Left lung (tissue), 10 donors: ENCODE data around the gene UBASH3B. TPM values are rescaled to one million over a fixed set of nuclear protein-coding genes. Genes with fewer than 3 reads are reported as not detected.
"Not testable (repeated sequence)": the region's sequence is repeated elsewhere in the genome, so short reads cannot be mapped to it uniquely, and the experiment has no call there.

Source experiments
- ATAC-seq: fragments of 200-7000 bp; cut with Tn5 transposase; one replicate; pipeline ENCODE4 v1.9.1; 2020; ENCODE audit warnings: moderate library complexity
- DNase-seq, 4 donors: peaks; one replicate each; pipeline ENCODE4 v3.0.0-alpha.2; 2013 to 2020
- H3K27ac ChIP-seq, 2 donors: fragments of 200-600 bp; sonication (generic) in 1 of 2; one replicate each; pipeline versions ENCODE4 v1.5.0 to v1.8.0; 2020 to 2021
- H3K27me3 ChIP-seq, 2 donors: fragments of 200-600 bp; sonication (generic) in 1 of 2; one replicate each; pipeline versions ENCODE4 v1.5.0 to v1.8.0; 2020 to 2021
- H3K36me3 ChIP-seq, 2 donors: fragments of 200-600 bp; sonication (generic) in 1 of 2; one replicate each; pipeline versions ENCODE4 v1.5.0 to v1.8.0; 2020 to 2021
- H3K4me1 ChIP-seq, 2 donors: fragments of 200-600 bp; one replicate each; pipeline ENCODE4 v1.8.0; 2021
- H3K4me3 ChIP-seq, 2 donors: fragments of 200-600 bp; sonication (generic) in 1 of 2; one replicate each; pipeline versions ENCODE4 v1.5.0 to v1.8.0; 2020 to 2021; ENCODE audit warnings: mild to moderate bottlenecking in 1 of 2
- H3K9me3 ChIP-seq, 2 donors: fragments of 200-600 bp; sonication (generic) in 1 of 2; one replicate each; pipeline versions ENCODE4 v1.5.0 to v1.8.0; 2020 to 2021
- intact Hi-C, 2 donors: fragments of 100-400 bp; cut with DNase I; formaldehyde crosslinking; loops; one replicate each; pipeline versions ENCODE4 v1.11.2 to v1.14.2; 2022
- polyA plus RNA-seq, 6 donors: library from polyadenylated mRNA; unstranded; fragments of 120-200 nt; gene quantifications; one replicate each; pipeline ENCODE4 v1.2.1, GENCODE V29; 2013; ENCODE audit not compliant: insufficient read length in 6 of 6
- total RNA-seq, 2 donors: library from RNA; stranded (reverse); fragmentation: NEBNext Ultra II Directional; extraction: Animal tissue kit (Norgen Biotek cat#: 25700); gene quantifications; one replicate each; pipeline ENCODE4 v1.2.1, GENCODE V29; 2021
- TF ChIP-seq, protein P1 (sequence below), 2 donors: fragments of 200-600 bp; sonication (generic) in 1 of 2; IDR thresholded peaks; one replicate each; pipeline versions ENCODE4 v1.5.0 to v1.8.0; 2021; ENCODE audit warnings: antibody characterized with exemption in 2 of 2
- donor health status: DM: no; HTN: yes; CAD: no.
- donor health status: DM: no; HTN: no; CAD: no.

The UBASH3B gene
- total and polyA plus RNA-seq, 8 donors: 4.0 to 38.6 (median 5.7) TPM

DNA sequence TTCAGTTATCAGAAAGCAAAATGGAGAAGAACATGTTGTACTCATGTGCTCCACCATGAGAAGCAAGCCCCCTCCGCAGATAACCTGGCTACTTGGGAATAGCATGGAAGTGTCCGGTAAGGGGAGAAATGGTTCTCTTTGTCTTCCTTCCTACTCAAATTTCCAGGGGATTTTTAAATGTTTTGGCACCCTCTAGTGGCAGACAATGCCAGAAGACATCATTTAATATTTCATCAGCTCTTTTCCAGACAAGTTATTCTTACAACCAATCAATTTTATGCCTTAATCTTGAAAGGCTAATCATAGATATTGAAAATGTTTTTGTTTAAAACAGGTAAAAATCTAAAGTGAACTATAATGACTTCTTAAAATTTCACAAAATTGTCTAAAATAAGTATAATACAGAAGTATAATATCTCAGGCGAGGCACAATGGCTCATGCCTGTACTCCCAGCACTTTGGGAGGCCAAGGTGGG lies 198.5 kb downstream of the UBASH3B start:
- DNase-seq (peak in 2 of 4 donors; percentile 72 to 84), ATAC-seq (peak; percentile 78)
- intact Hi-C loops: loop anchor here in 1 of 2 donors (5.0 kb wide), 2 partner anchors 57 to 222 kb away; no protein-coding TSS in a partner anchor

DNA sequence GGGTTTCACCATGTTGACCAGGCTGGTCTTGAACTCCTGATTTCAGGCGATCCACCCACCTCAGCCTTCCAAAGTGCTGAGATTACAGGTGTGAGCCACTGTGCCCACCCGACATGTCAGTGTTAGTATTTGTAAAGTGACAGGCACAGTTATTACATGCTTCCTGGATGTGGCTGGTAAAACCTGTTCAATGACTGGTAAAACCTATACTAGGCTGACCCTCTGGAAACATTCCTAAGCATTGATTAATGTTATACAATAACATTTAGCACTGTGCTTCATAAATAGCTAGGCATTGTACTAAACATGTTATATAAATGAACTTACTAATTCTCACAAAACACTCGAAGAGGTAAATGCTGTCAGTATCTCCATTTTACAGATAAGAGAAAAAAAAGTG lies 206.1 kb downstream of the UBASH3B start:
- no peak overlapping the region for H3K4me3 ChIP-seq
- no peaks in the 10 kb centered on the region for H3K9me3 ChIP-seq
- no peak for DNase-seq
- no peak for ATAC-seq
- TF ChIP-seq, protein P1, sequence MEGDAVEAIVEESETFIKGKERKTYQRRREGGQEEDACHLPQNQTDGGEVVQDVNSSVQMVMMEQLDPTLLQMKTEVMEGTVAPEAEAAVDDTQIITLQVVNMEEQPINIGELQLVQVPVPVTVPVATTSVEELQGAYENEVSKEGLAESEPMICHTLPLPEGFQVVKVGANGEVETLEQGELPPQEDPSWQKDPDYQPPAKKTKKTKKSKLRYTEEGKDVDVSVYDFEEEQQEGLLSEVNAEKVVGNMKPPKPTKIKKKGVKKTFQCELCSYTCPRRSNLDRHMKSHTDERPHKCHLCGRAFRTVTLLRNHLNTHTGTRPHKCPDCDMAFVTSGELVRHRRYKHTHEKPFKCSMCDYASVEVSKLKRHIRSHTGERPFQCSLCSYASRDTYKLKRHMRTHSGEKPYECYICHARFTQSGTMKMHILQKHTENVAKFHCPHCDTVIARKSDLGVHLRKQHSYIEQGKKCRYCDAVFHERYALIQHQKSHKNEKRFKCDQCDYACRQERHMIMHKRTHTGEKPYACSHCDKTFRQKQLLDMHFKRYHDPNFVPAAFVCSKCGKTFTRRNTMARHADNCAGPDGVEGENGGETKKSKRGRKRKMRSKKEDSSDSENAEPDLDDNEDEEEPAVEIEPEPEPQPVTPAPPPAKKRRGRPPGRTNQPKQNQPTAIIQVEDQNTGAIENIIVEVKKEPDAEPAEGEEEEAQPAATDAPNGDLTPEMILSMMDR (IDR thresholded peaks at IDR 0.05): no peak
- no peak overlapping the region for H3K27ac ChIP-seq
- no peaks in the 10 kb centered on the region for H3K36me3 ChIP-seq
- peaks cover 8 to 29% of the 10 kb centered on the region in 2 donors for H3K27me3 ChIP-seq
- intact Hi-C loops: no loop called here
- H3K4me1 ChIP-seq: no peaks in the 10 kb centered on the region

More for the DNA sequence above, 198.5 kb downstream of the UBASH3B start:
- no peaks in the 10 kb centered on the region for H3K27me3 ChIP-seq
- no peaks in the 10 kb centered on the region for H3K9me3 ChIP-seq
- no peaks in the 10 kb centered on the region for H3K36me3 ChIP-seq
- TF ChIP-seq, protein P1 (IDR thresholded peaks at IDR 0.05): peak; percentile 51 to 71
- H3K4me3 ChIP-seq: no peak overlapping the region
- H3K27ac ChIP-seq: no peak overlapping the region
- peaks cover 0 to 12% of the 10 kb centered on the region in 2 donors for H3K4me1 ChIP-seq

DNA sequence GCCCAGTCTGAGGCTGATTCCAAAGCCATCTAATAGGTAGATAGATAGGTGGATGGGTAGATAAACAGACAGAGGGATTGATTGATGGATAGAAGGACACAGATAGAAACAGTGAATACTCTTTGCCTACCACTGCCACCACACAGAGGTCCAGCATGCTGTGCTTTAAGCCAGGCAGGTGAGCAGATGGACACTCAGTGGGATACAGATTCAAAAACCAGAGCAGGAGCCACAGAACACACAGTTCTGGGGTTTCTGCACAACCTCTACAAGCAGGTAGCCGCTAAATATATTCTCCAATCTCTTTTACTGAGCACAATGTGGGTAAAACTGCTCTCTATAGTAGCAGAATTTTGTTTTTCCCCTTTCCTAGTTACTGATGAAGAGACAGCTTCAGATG lies 206.6 kb downstream of the UBASH3B start:
- Histone ChIP-seq H3K4me3 (no peak overlapping the region), H3K36me3 (no peaks in the 10 kb centered on the region), H3K27ac (no peak overlapping the region), H3K4me1 (no peaks in the 10 kb centered on the region), H3K27me3 (peaks cover 8 to 29% of the 10 kb centered on the region in 2 donors), H3K9me3 (no peaks in the 10 kb centered on the region)
- intact Hi-C loops: no loop called here
- DNase-seq (no peak), ATAC-seq (no peak)
- TF ChIP-seq, protein P1 (IDR thresholded peaks at IDR 0.05): no peak

DNA sequence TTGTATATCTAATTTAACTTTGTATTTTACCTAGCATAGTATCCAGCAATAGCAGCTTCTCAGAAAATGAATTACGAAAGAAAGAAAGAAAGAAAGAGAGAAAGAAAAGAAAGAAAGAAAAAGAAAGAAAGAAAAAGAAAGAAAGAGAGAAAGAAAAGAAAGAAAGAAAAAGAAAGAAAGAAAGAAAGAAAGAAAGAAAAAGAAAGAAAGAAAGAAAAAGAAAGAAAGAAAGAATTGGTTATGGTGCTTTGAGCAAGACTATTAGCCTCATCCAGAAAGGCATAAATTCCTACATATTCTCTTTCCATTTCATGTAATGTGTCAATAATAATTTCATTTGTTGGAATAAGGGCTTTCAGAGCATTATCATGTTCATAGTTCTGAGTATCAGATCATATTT lies 207.6 kb downstream of the UBASH3B start:
- H3K4me1 ChIP-seq, ATAC-seq, H3K4me3 ChIP-seq, H3K9me3 ChIP-seq, DNase-seq, intact Hi-C loops, H3K36me3 ChIP-seq, H3K27ac ChIP-seq: not testable (repeated sequence)
- H3K27me3 ChIP-seq: peaks cover 8 to 29% of the 10 kb centered on the region in 2 donors

DNA sequence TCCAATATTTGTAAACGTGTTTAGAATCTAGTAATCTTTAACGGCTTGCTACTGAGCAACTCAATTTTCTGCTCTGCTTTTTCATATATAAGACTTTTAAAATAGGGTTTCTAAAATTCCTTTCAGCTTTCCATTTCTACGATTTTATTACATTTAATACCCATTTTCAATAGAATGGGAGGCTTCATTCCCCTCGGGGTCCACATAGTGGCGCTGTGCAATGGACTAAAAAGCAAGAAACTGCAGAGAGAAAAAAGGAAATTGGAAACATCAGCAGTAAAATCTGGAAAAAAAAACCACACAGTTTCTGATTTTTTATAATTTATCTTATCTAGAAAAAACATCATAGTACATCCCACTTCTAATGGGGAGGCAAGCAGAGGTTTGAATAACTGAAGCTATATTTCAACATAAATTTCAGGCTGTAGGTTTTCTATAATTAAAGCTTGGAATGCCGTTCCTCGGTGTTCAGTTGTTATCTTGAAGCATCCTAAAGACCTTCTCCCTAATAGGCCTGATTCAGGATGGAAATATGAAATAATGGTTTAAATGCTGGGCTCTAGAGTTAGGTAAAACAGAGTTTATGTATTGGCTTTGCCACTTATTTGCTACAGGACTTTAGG lies 208.3 kb downstream of the UBASH3B start:
- H3K36me3 ChIP-seq: no peaks in the 10 kb centered on the region
- peaks cover 8 to 29% of the 10 kb centered on the region in 2 donors for H3K27me3 ChIP-seq
- peak overlapping the region in 1 of 2 donors; percentile 15 for H3K4me3 ChIP-seq
- ATAC-seq: peak; percentile 90
- H3K9me3 ChIP-seq: no peaks in the 10 kb centered on the region
- H3K4me1 ChIP-seq: no peaks in the 10 kb centered on the region
- intact Hi-C loops: no loop called here
- TF ChIP-seq, protein P1 (IDR thresholded peaks at IDR 0.05): peak; percentile 70 to 77
- H3K27ac ChIP-seq: peak overlapping the region in 1 of 2 donors; percentile 48
- DNase-seq: peak in 3 of 4 donors; percentile 36 to 61 (median 37)

Other genes starting within 250 kb of the UBASH3B start
- gene CRTAM, start 182.8 kb downstream of the UBASH3B start, total RNA-seq: 1 to 10 TPM; 2.5 to 3.4 TPM
- gene CRTAM, start 182.8 kb downstream of the UBASH3B start, polyA plus RNA-seq: under 1 TPM; 0.15 to 0.43 (median 0.34) TPM
- gene JHY, start 227.0 kb downstream of the UBASH3B start, total RNA-seq: 1 to 10 TPM; 7.3 to 9.8 TPM
- gene JHY, start 227.0 kb downstream of the UBASH3B start, polyA plus RNA-seq: 1 to 10 TPM; 8.0 to 10.0 (median 8.5) TPM